GM19240 (cell line): Measurements from ENCODE around the gene DIAPH2.

Source experiments
- DNase-seq: peaks from one replicate; pipeline ENCODE4 v3.0.0; 2011; ENCODE audit warnings: low spot score; ENCODE audit not compliant: insufficient read length

Gene DIAPH2

DNA sequence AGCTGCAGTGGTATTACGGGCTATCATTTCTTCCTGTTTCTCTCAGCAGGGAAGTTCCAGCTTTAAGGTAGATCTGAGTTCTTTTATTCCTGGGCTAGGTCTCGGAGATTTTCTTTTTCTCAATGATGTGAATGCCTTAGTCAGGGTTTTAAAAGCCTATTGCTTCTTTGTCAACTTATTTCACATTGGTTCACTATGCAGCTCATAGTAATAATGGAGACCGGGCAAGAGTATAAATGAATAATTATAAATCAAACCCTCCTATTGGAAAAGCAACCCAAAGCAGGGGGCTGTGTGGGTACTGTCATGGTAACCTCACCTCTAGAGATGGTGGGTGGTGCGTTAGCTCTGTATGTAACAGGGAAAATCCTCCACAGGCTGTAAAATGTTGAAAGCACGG is 762.7 kb downstream of the DIAPH2 start:
- DNase-seq, result no peak

DNA sequence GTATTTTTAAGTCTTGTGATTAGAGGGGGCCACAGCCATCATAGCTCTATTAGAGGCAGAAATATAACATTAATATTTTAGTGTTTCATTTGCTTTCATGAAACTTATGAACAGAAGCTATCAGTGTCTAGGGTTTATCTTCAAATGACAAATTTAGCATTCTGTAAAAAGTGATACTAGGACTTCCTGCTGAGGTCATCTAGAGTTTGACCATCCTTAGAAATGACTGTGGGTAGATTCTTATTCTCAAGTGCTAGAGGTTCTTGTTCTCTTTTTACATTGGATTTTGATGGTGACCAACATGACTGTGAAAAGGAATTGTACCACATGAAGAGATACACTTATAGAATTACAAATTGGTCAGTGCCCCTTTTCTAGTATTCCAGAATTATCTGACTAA is 767.6 kb downstream of the DIAPH2 start:
- no peak for DNase-seq

DNA sequence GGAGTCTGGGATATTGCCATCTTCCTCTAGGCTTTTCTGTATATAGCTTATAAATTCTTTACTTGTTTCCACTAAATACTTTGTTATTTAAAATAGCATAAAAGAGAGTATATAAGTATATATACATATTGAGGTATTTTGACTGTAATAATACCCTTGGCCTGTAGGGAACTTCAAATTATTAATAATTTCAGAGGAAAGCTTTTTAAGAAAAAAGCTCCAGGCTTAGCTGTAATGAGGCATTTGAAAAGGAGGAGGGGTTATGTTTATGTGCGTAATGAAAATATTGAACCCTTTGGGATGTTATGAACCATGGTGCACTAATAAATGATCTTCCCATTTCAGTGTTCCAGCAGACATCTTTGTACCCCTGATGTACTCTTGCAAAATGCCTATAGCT is 777.1 kb downstream of the DIAPH2 start:
- no peak for DNase-seq

DNA sequence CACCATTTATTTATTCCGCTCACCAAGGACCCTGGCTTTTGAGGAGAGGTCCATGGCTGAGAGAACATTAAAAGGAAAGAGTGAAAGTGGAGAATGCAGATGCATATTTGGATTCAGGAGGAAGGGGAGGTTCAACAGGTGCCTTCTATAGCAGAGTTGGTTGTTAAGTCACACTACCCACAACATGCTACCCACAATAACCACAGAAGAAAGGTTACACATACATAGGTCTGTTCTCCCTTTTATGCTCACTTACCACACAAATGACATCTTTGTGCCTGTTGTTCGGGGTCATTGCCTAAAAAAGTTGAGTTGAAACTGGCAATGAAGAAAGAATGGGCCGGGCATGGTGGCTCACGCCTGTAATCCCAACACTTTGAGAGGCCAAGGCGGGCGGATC is 786.4 kb downstream of the DIAPH2 start:
- no peak for DNase-seq

DNA sequence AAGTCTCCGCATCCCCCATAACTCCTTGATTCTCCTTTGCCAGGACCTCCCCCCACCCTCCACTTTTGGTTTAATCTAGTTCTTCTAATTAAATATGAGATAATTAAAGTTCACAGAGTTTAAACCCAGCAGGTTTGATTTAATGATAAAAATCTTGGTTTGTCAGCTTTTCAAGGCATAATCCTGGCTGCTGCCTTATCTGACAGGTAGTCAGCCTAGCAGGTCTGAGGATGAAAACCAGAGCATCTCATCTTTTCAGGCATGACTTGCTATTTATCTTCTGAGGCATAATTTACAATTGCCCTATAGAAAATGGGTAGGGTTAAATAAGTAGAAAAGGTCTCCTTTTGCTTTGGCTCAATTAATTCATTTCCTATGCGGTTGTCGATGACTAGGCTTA is 790.3 kb downstream of the DIAPH2 start:
- no peak for DNase-seq

DNA sequence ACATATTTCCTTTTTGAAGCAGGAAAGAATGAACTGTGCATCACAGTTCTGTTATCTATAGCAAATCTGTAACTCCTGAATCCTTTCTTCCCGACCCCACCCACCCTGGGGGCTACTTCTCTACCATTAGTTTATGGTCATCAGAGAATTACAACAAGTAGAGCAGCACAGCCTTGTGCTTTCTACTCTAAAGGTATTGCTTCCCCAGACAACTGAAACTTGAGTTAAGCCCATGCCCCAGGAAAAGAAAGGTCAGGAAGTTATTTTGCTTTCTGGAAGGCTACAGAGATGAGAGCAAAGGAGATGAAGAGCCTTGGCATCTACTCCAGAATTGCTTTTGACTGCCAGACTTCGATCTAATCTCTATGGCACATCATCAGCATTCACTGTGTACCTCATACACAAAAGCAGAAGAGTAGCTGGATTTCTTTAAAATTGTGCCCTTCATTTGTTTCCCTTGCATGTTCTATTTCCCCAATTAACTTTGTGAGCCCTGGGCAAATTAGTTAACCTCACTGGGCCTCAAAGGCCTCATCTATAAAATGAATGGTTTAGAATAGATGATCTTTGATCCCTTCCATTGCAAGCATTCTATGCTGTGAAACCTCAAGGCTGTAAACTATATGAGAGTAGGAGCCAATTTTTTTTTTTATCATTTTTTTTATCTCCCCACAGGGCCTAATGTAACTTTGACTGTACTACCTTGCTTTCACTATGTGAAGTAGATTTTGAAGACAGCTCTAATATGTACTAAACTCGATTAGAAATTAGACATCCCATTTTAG is 794.7 kb downstream of the DIAPH2 start:
- DNase-seq, result no peak

DNA sequence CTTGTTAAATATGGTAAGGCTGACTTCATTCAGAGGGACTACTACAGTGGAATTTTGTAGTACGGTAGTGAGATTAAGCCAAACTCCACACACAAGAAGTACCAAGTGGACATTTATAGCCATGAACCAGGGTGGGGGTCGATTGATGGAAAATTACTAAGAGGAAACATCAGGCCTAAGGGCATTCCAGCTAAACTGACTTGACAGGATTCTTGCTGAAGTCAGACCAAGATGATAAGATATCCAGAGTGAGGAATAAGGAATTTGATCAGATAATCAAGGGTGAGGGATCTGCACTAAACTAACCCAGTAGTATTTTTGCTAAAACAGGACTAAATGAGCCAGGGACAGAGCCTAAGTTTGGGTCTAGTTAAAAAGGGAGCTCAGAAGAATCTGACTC is 796.6 kb downstream of the DIAPH2 start:
- no peak for DNase-seq

DNA sequence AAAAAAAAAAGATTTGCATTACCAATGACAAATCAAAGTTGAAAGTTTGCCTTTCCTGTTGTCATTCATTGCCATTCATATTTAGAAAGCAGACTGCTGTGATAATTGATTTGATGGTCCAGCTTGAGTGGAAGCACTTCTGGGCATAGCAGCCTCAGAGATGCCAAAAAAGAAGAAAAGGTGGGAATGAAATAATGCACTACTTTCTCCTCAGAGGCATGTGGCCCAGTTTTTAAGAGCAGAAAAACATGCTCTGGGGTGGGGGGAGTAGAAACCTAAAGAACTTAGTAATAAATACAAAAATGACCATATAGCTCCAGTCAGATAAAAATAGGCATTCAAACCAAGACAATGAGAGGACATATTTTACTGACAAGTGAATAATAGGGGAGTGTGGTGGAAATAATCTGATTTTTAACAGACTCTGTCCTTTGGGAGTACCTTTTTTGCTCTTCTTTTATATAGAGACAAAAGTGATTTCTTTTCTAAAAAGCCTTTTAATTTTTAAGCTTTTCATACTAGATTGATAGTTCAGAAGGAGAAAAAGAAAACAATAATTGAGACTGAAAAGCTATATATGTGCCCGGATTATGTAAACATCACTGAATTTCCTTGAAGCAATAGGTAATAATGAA is 798.1 kb downstream of the DIAPH2 start:
- no peak for DNase-seq

DNA sequence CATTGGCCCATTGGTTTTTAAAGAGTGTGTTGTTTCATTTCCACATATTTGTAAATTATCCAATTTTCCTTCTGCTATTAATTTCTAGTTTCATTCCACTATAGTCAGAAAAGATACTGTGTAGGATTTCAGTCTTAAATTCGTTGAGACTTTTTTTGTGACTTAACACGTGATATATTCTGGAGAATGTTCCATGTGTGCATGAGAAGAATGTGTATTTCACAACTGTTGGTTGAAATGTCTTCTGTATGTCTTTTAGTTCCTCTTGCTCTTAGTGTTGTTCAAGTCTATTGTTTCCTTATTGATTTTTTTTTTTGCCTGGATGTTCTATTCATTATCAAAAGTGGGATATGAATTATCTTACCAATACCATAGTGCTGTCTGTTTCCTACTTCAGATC is 806.0 kb downstream of the DIAPH2 start:
- no peak for DNase-seq

DNA sequence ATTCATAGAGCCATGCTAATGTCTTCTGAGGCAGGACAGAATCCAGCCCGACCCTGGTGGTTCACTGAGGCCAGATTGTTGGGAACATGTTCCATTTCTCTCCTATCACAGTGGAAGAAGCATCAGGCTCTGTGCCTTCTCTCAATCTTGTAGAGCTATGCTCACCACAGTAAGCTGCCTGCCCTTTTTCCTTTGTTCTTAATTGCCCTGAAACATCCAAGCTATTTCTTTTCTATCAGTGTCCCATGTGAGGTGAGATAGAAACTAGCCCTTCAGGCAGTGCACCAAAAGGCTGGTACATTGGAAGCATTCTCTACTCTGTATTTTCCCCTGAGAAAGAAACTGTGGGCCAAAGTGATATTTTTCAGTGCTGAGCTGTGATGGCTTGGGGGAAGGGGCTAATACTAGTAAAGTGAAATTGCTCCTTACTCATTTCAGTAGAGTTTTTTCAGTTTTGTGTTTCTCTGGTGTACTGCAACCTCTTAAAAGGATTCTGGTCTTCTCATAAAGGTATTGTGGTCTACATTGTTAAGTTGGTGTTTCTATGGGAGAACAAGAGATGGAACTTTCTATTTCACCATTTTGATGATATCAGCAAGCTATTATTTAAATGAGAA is 810.2 kb downstream of the DIAPH2 start:
- DNase-seq, result no peak

DNA sequence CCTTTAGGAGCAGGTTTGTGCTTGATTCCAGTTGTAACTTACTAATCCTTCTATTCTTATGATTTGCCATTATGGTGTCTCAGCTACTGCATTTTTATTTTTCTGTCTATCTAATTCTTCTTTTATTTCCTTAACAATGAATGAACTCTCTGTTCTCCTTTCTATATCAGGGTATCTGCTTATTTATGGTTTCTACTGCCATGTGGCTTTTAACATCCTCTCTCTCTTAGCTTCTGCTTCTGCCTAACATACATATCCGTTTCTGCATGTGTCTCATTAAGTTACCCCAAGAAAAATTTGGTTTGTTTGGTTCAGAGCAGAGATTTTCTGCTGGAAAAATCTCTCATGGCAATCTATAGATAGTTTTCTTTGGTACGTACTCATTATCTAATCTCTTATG is 813.5 kb downstream of the DIAPH2 start:
- no peak for DNase-seq

DNA sequence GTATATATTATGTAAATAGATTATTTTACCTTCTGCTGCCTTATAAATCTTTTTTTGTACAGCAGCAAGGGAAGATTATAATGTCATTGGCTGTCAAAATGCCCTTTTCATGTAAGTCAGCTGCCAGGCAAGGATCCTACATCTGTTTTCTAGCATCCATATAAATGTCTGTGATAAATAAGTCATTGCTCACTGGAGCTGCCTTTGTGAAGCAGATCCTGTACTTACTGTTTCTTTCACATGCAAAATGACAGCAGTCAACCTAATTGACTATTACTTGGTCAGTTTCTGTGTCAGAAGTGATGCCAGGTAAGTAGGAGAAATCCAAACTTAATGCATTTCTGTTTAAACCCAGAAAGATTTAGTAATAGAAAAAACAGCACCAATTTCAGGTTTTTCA is 819.8 kb downstream of the DIAPH2 start:
- no peak for DNase-seq

DNA sequence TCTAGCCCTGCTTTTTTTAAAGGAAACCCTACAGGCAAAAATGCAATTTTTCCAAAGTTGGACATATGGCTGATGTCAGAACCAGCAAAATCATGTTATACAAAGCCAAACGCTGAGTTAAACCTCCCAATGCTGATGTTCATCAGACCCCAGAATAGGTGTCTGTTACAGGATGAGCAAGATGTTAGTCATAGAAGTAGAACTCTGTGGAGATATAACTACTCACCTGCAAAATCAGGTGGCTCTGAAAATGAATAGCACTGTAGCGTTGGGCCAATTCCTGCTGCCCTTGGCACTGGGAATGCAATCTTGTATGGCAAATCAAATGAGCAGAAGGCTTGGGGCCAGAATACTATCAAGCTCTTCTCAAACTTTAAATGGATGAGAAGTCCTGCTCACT is 833.1 kb downstream of the DIAPH2 start:
- DNase-seq, result no peak

DNA sequence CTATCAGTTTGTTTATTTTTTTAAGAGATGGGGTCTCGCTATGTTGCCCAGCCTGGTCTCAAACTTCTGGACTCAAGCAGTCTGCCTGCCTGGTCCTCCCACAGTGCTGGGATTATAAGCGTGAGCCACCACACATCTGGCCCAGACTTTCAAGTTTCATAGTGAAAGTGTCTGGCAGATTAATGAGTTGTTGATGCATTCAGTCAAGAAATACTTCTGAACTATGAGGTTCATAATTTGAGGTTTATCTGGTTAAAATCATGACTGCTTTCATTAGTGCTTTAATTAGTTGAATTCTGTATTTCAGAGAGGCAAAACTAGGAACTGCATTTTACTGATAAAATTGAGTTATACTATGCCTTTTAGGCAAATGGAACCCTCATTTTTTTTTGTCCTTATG is 837.7 kb downstream of the DIAPH2 start:
- no peak for DNase-seq

DNA sequence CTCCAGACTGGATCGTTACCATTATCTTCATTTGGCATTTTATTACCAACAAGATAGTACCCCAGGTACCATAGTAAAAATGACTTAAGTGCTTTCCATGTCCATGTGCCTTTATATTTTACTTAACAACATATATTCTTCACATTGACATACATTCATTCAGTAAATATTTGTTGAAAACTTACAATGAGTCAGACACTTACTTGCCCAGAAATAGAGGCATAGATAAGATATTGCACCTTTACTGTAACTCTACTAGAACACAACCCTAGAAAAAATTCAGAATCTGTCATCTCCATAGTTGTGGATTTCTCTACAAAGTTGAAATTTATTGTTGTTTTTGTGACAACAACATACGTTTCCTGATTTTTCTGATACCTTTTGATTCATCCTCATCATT is 839.7 kb downstream of the DIAPH2 start:
- DNase-seq, result no peak

DNA sequence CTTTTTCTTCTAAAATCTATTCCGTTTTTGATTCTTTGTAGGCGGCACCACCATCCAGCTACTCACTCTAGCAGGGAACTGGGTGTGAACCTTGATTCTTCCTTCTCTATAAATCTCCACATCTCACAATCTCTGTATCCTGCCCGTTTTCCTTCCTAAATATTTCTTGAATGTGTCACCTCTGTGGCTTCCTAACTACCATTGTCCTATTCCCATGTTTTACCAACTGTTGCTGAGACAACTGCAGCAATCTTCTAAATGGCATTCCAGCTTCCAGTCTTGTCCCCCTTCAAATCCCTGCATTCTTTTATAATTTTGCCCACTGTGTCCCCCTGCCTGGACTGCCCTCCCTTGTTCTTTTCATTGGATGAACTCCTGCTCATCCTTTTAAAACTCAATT is 840.4 kb downstream of the DIAPH2 start:
- DNase-seq, result no peak

DNA sequence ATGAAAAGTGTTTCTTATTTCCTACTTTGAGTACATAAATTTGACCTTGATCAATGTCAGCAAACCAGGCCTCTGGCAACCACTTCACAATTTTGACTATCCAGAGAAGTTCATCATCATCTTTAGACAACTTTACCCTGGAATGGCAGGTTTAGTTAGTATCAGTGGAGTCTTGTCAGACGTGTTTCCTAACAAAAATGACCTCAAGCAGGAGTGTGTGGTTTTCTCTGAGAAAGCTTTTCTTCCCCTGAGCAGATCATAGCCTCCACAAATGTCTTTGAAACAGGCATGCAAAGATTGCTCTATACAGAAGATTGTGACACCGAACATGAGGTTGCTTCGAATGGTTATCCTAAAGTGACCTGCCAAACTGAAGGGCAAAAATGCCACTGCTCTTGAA is 841.3 kb downstream of the DIAPH2 start:
- no peak for DNase-seq

DNA sequence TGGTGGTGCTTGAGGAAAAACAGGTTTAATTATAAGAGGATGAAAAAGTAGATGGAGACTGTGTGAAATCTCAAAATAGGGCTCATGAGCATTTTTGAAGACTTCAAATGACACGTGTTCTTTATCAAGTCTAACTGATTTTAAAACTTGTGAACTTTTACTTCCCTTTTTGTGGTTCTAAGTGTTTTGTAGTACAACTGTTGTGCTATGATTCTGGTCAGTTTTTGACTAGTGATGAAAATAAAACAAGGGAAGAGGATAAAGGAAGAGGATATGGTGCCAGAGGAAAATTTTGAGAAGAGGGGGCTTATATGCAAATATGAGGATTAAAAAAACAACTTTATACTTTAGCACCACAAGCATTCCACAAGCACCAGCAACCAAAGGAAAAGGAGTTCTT is 843.1 kb downstream of the DIAPH2 start:
- DNase-seq, result no peak

DNA sequence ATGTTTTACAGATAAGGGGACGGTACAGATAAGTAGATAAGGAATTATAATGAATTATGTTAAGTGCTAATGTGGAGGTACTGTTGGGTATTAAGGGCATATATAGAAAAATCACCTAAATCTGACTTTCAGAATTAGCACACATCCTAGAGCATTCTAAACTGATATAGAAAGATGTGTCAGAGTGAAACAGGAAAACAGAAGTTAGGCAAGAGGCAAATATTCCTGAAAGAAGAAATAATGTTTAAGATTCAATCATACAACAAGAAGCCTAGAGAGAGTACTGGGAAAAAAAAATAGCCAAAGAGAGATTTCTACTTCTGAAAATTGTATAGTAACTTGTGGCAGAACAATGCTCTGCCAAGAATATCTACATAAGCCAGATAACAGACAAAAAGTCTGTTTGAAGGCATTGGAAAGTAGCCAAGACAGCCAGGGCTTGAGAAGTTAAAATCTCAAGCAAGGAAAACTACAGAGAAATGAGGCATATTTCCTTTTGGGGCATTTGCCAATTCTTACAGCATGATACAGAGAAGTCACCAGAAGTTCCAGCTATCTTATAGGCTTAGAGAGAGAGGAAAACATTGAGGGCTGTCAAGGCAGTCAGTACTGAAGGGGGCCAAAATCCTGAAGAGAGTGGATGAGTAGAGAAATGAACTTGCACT is 845.0 kb downstream of the DIAPH2 start:
- no peak for DNase-seq

DNA sequence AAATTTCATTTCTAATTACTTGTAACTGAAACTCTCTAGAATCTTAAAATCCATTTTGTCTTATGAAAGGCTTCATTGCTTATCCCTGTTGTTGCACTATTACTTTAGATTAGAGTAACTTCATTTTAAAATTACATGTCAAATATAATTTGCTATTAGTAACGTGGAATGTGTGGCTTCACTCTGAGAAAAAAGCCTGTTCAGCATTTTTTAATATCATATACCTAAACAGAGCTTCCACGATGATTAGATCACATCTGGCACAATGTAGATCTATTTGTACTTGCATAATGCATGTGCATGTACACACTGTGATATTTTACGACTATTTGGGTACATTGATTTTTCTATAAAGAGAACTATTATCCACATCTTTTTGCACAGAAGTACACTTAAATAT is 847.2 kb downstream of the DIAPH2 start:
- DNase-seq, result no peak

DNA sequence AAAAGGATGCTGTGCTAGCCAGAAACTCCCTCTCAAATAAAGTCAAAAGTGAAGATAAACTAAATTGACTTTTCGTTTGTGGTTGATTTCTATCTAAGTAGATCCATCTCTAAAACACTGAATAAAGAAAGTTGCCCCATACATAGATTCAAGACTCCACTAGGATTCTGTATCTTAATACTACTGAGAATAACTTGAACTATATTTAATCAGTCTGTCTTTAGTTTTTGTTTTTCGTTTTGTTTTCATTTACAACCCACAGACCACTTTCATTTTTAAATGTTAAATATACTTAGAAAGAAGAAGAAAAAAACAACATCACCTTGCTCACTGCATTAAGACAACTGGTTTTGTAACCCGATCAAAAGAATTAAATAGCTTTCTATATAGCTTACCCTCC is 854.1 kb downstream of the DIAPH2 start:
- no peak for DNase-seq

DNA sequence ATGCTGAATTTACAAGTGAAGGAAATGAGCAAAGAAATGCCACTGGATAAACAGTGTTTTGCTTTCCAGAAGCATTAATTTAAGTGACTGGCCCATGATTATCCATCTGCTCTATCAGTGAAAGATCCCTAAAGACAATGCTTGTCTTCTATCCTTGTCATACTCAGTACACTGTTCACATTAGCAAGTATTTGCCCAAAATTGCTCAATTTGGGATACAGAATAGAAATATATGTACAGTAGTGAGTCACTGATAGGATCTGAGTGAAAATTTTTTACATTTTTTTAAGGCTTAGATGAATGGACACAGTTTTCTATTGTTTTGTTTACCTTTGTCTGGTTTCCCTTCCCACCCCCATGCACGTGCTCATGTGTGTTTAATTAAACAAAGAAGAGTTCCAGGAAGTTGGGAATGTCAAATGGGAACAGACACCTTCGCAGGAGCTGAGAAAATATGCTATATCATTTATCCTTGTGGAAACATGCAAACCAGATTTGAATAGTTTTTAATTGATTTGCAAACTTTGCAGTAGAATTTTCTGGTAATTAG is 855.4 kb downstream of the DIAPH2 start:
- no peak for DNase-seq
